Effector memory CD4-positive, alpha-beta T cell (primary cell): Measurements from ENCODE around the gene NLGN1.

Experiments
- DNase-seq, 3 donors: peaks; one replicate each; pipeline ENCODE4 v3.0.0-alpha.2; 2020
- H3K27ac ChIP-seq: 2 replicates; pipeline ENCODE4 v1.7.0; 2013; ENCODE audit warnings: mild to moderate bottlenecking, low read length, moderate library complexity; ENCODE audit not compliant: insufficient read depth, poor library complexity, severe bottlenecking
- H3K27me3 ChIP-seq: replicated peaks from 2 replicates; pipeline ENCODE4 v1.7.0; 2013; ENCODE audit warnings: mild to moderate bottlenecking, low read length; ENCODE audit not compliant: insufficient read depth, control insufficient read depth, poor library complexity, severe bottlenecking
- H3K36me3 ChIP-seq: 2 replicates; pipeline ENCODE4 v1.7.0; 2013; ENCODE audit warnings: mild to moderate bottlenecking, low read length, moderate library complexity; ENCODE audit not compliant: control insufficient read depth, insufficient read depth
- H3K4me1 ChIP-seq: 2 replicates; pipeline ENCODE4 v1.7.0; 2013; ENCODE audit warnings: low read length, mild to moderate bottlenecking; ENCODE audit not compliant: control insufficient read depth, insufficient read depth, poor library complexity, severe bottlenecking
- H3K4me3 ChIP-seq: 2 replicates; pipeline ENCODE4 v1.7.0; 2013; ENCODE audit warnings: low read length, low read depth, mild to moderate bottlenecking; ENCODE audit not compliant: insufficient read depth, poor library complexity, severe bottlenecking
- H3K9me3 ChIP-seq: 2 replicates; pipeline ENCODE4 v1.7.0; 2013; ENCODE audit warnings: mild to moderate bottlenecking, low read length, moderate library complexity; ENCODE audit not compliant: control insufficient read depth

NLGN1 gene

GRCh38 chr3:173785004-173785403 is 387.5 kb downstream of the NLGN1 start:
- H3K27me3 ChIP-seq = no peaks in the 10 kb centered on the region
- no peaks in the 10 kb centered on the region for H3K4me1 ChIP-seq
- DNase-seq = no peak
- no peak overlapping the region for H3K4me3 ChIP-seq
- H3K27ac ChIP-seq = no peak overlapping the region
- no peaks in the 10 kb centered on the region for H3K9me3 ChIP-seq
- H3K36me3 ChIP-seq = no peaks in the 10 kb centered on the region

GRCh38 chr3:173789530-173790162 is 392.1 kb downstream of the NLGN1 start:
- Histone ChIP-seq H3K27me3 (no peaks in the 10 kb centered on the region), H3K4me1 (no peaks in the 10 kb centered on the region), H3K27ac (no peak overlapping the region), H3K4me3 (no peak overlapping the region), H3K36me3 (no peaks in the 10 kb centered on the region), H3K9me3 (no peaks in the 10 kb centered on the region)
- no peak for DNase-seq

DNA sequence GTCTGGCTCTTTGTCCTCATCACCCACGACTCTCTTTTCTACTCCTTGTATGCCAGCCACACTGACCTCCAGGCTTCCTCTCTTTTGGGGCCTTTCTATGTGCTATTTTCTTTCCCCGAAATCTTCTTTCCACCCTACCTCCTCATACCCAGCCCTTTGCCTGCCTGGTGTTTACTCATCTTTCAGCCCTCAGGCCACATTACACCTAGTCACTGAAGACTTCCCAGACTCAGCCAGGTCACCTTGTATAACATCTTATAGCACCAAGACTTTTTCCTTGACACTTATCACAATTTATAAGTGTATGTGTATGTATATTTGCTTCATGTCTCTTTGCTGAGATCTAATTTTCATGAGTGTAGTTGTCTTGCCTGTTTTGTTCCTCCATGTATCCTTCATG is 396.4 kb downstream of the NLGN1 start:
- DNase-seq = no peak
- no peak overlapping the region for H3K27ac ChIP-seq
- no peaks in the 10 kb centered on the region for H3K36me3 ChIP-seq
- no peaks in the 10 kb centered on the region for H3K27me3 ChIP-seq
- H3K4me1 ChIP-seq = no peaks in the 10 kb centered on the region
- no peaks in the 10 kb centered on the region for H3K9me3 ChIP-seq
- H3K4me3 ChIP-seq = no peak overlapping the region

DNA sequence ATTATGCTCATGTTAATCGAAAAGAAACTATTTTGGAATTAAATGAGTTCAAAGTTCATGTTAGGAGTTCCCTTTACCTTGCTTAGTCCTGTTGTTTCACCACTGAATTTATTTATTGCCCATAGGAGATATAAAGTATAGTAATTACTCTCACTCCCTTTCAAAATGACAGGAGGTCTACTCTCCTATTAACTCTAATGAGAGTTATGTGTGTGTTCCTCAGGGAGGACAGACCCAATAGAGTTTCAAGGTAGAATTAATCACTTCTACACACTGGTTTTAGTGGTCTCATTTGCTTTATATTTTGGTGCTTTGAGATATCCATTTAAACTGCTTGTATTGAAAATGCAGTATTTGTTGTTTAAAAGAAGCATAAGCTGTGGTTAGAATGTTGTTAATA is 398.9 kb downstream of the NLGN1 start:
- Histone ChIP-seq H3K27ac (no peak overlapping the region), H3K27me3 (no peaks in the 10 kb centered on the region)
- DNase-seq = no peak

DNA sequence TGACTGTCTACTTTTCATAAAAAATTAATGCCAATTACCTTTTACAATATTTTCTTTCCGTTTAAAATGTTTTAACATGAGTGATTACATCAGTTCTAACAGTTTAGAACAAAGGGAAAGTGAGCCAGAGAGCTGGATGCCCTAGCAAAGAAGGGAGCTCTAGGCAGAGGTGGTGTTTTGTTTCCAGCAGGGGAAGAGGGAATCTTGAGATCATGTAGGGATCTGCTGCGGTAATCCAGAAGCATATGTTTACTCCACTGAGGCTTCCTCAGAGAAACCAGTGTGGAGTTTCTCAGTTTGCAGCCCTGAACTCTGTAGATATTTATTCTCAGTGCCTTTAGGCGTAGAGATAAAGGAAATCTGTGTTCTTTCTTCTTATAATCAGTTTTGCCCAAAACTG is 399.3 kb downstream of the NLGN1 start:
- H3K36me3 ChIP-seq = no peaks in the 10 kb centered on the region
- no peaks in the 10 kb centered on the region for H3K27me3 ChIP-seq
- no peak overlapping the region for H3K27ac ChIP-seq
- no peaks in the 10 kb centered on the region for H3K9me3 ChIP-seq
- DNase-seq = no peak
- no peaks in the 10 kb centered on the region for H3K4me1 ChIP-seq
- no peak overlapping the region for H3K4me3 ChIP-seq

More for the DNA sequence above, 398.9 kb downstream of the NLGN1 start:
- Histone ChIP-seq H3K4me1 (no peaks in the 10 kb centered on the region), H3K9me3 (no peaks in the 10 kb centered on the region), H3K4me3 (no peak overlapping the region), H3K36me3 (no peaks in the 10 kb centered on the region)

GRCh38 chr3:173799060-173799816 is 401.7 kb downstream of the NLGN1 start:
- no peaks in the 10 kb centered on the region for H3K9me3 ChIP-seq

DNA sequence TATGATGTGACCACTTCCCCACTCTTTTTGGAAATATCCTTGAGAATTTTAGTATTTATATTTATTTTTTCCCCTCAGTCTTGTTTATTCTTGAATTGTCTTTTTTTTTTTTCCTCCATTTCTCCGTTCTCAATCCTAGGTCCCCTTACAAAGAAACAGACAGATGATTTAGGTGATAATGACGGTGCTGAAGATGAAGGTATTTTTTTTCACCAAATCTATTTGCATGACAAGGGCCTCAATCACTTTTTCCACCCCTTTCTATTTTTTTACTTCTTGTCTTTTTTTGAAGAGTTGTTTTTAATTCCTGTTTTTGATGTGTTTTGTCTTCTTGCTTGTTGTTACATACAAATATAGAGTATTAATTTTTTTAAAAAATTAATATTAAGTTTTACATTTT is 402.6 kb downstream of the NLGN1 start:
- Histone ChIP-seq H3K27me3 (no peaks in the 10 kb centered on the region), H3K27ac (no peak overlapping the region), H3K4me3 (no peak overlapping the region), H3K9me3 (no peaks in the 10 kb centered on the region), H3K4me1 (no peaks in the 10 kb centered on the region), H3K36me3 (no peaks in the 10 kb centered on the region)
- no peak for DNase-seq

More at GRCh38 chr3:173799060-173799816, 401.7 kb downstream of the NLGN1 start:
- Histone ChIP-seq H3K36me3 (no peaks in the 10 kb centered on the region), H3K4me3 (no peak overlapping the region), H3K27ac (no peak overlapping the region), H3K4me1 (no peaks in the 10 kb centered on the region), H3K27me3 (no peaks in the 10 kb centered on the region)
- DNase-seq = no peak

GRCh38 chr3:173814809-173815208 is 417.3 kb downstream of the NLGN1 start:
- Histone ChIP-seq H3K4me3 (no peak overlapping the region), H3K27me3 (no peaks in the 10 kb centered on the region), H3K36me3 (no peaks in the 10 kb centered on the region), H3K9me3 (no peaks in the 10 kb centered on the region), H3K4me1 (no peaks in the 10 kb centered on the region), H3K27ac (no peak overlapping the region)
- no peak for DNase-seq

- Histone ChIP-seq H3K27me3 (no peaks in the 10 kb centered on the region), H3K36me3 (no peaks in the 10 kb centered on the region), H3K27ac (no peak overlapping the region), H3K4me3 (no peak overlapping the region), H3K4me1 (no peaks in the 10 kb centered on the region), H3K9me3 (no peaks in the 10 kb centered on the region)
- DNase-seq = no peak
Measured at GRCh38 chr3:173819368-173819767, 421.8 kb downstream of the NLGN1 start.

DNA sequence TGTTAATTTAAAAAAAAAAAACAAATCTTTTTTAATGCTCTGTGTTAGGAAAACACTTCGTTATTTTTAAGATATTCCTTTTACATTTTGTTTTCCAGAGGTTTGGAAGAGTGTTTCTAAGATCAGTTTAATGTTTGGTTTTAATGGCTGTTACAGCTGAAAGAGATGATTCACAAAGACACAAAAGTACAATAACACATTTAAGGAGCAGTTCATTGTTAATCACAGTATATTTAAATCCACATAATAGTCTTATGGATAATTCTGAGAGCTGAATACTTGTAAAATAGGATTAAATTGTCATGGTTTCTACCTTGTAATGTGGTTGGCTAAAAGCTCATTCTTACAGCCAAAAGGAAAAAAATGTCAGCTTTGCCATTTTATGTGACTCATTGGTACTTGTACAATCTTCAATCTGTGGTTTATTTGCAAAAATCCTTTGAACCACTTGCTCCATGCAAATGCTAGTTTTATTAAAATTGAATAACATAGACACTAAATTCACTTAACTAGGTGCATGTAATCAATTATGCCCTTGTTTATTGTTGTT is 426.4 kb downstream of the NLGN1 start:
- no peak overlapping the region for H3K27ac ChIP-seq

More for the DNA sequence above, 426.4 kb downstream of the NLGN1 start:
- Histone ChIP-seq H3K4me1 (no peaks in the 10 kb centered on the region), H3K4me3 (no peak overlapping the region), H3K9me3 (no peaks in the 10 kb centered on the region), H3K36me3 (no peaks in the 10 kb centered on the region), H3K27me3 (no peaks in the 10 kb centered on the region)
- no peak for DNase-seq
